ENCODE measurements around the gene ITPR1.

Gene ITPR1

GRCh38 chr3:4837374-4837930 lies 344.3 kb downstream of the ITPR1 start:
- DNase-seq, result no peak

- DNase-seq, result no peak
Observed at GRCh38 chr3:4838621-4839022, 345.5 kb downstream of the ITPR1 start.

- DNase-seq, result no peak
Observed at GRCh38 chr3:4839278-4839677, 346.1 kb downstream of the ITPR1 start.

GRCh38 chr3:4841225-4841624 lies 348.1 kb downstream of the ITPR1 start:
- DNase-seq, result no peak

GRCh38 chr3:4841776-4842440 lies 348.8 kb downstream of the ITPR1 start:
- DNase-seq, result no peak

GRCh38 chr3:4843619-4844018 lies 350.5 kb downstream of the ITPR1 start:
- no peak for DNase-seq

- DNase-seq, result no peak
Observed at GRCh38 chr3:4845882-4846281, 352.7 kb downstream of the ITPR1 start.

GRCh38 chr3:4846543-4846942 lies 353.4 kb downstream of the ITPR1 start:
- DNase-seq, result no peak

GRCh38 chr3:4848176-4848825 lies 355.2 kb downstream of the ITPR1 start:
- no peak for DNase-seq

GRCh38 chr3:4849136-4849535 lies 356.0 kb downstream of the ITPR1 start:
- DNase-seq, result no peak

GRCh38 chr3:4849739-4850138 lies 356.6 kb downstream of the ITPR1 start:
- DNase-seq, result no peak

- no peak for DNase-seq
Observed at GRCh38 chr3:4850211-4850927, 357.2 kb downstream of the ITPR1 start.

- no peak for DNase-seq
Observed at GRCh38 chr3:4850928-4851265, 357.7 kb downstream of the ITPR1 start.

- DNase-seq, result no peak
Observed at GRCh38 chr3:4852780-4853748, 359.9 kb downstream of the ITPR1 start.

- no peak for DNase-seq
Observed at GRCh38 chr3:4853749-4854140, 360.6 kb downstream of the ITPR1 start.

- DNase-seq, result no peak
Observed at GRCh38 chr3:4855676-4856075, 362.5 kb downstream of the ITPR1 start.

- no peak for DNase-seq
Observed at GRCh38 chr3:4856136-4856535, 363.0 kb downstream of the ITPR1 start.

- no peak for DNase-seq
Observed at GRCh38 chr3:4856564-4856963, 363.4 kb downstream of the ITPR1 start.

- no peak for DNase-seq
Observed at GRCh38 chr3:4856986-4857385, 363.8 kb downstream of the ITPR1 start.

- DNase-seq, result no peak
Observed at GRCh38 chr3:4859788-4860187, 366.6 kb downstream of the ITPR1 start.

- no peak for DNase-seq
Observed at GRCh38 chr3:4862973-4863372, 369.8 kb downstream of the ITPR1 start.

GRCh38 chr3:4864503-4864902 lies 371.4 kb downstream of the ITPR1 start:
- DNase-seq, result no peak

GRCh38 chr3:4865714-4866113 lies 372.6 kb downstream of the ITPR1 start:
- DNase-seq, result no peak

All from effector CD8-positive, alpha-beta T cell (primary cell).